Esophagus muscularis mucosa (tissue), 3 donors: ENCODE results near the gene ULK3.

Experiments
- CTCF ChIP-seq, 3 experiments: fragments of 200-600 bp in 2 of 3; fragments of 450-650 bp in 1 of 3; sonication (generic) in 2 of 3; IDR thresholded peaks; one replicate each; pipeline ENCODE4 v1.5.1; 2017 to 2019; ENCODE audit warnings: antibody characterized with exemption in 3 of 3, mild to moderate bottlenecking in 2 of 3, moderate library complexity in 1 of 3
- EP300 ChIP-seq: sonication (generic); formaldehyde crosslinking; IDR thresholded peaks from one replicate; pipeline ENCODE4 v1.6.1; 2017; ENCODE audit warnings: antibody characterized with exemption

GRCh38 chr15:74889390-74889882 lies 46.5 kb upstream of the ULK3 start:
- TF ChIP-seq CTCF (IDR thresholded peaks at IDR 0.05) (no peak), EP300 (no peak)
